VCaP (cell line): Measurements from ENCODE around the gene AIRE.

Experiments
- H3K27ac ChIP-seq: fragments of 450-650 bp; 2 replicates; pipeline ENCODE4 v1.5.1; 2017
- CTCF ChIP-seq: fragments of 450-650 bp; conservative IDR thresholded peaks from 2 replicates; pipeline ENCODE4 v1.5.1; 2017; ENCODE audit warnings: mild to moderate bottlenecking, moderate library complexity

AIRE gene

GRCh38 chr21:44310628-44311507 lies 25.2 kb downstream of the AIRE start:
- H3K27ac ChIP-seq, result no peak overlapping the region
- no peak for TF ChIP-seq CTCF

GRCh38 chr21:44312089-44312488 lies 26.4 kb downstream of the AIRE start:
- H3K27ac ChIP-seq, result no peak overlapping the region
- no peak for TF ChIP-seq CTCF

- H3K27ac ChIP-seq, result no peak overlapping the region
- TF ChIP-seq CTCF, result no peak
Observed at GRCh38 chr21:44312716-44313115, 27.0 kb downstream of the AIRE start.

- H3K27ac ChIP-seq, result no peak overlapping the region
- no peak for TF ChIP-seq CTCF
Observed at GRCh38 chr21:44313451-44313850, 27.8 kb downstream of the AIRE start.

- TF ChIP-seq CTCF, result no peak
- H3K27ac ChIP-seq, result no peak overlapping the region
Observed at GRCh38 chr21:44314128-44314527, 28.5 kb downstream of the AIRE start.

- no peak for TF ChIP-seq CTCF
- no peak overlapping the region for H3K27ac ChIP-seq
Observed at GRCh38 chr21:44314561-44314960, 28.9 kb downstream of the AIRE start.

- TF ChIP-seq CTCF, result no peak
- H3K27ac ChIP-seq, result no peak overlapping the region
Observed at GRCh38 chr21:44315691-44316203, 30.1 kb downstream of the AIRE start.
